ENCODE results near the gene IL15RA.

GRCh38 chr10:5919568-5919967, 57.8 kb downstream of the IL15RA start:
- TF ChIP-seq POLR2AphosphoS5 (IDR thresholded peaks at IDR 0.05; ENCODE audit: low read depth, low read length), result no peak
- no peak for TF ChIP-seq POLR2A (IDR thresholded peaks at IDR 0.05; ENCODE audit: low read depth, low read length)
- TF ChIP-seq TAF1 (IDR thresholded peaks at IDR 0.05; ENCODE audit: borderline replicate concordance, low read depth, low read length), result no peak
